Ovary (tissue), 3 donors: ENCODE results near the gene C10orf105.

Source experiments
- CTCF ChIP-seq, 3 donors: fragments of 450-650 bp in 2 of 3; fragments of 200-600 bp in 1 of 3; IDR thresholded peaks; one replicate each; pipeline versions ENCODE4 v1.5.1 to v1.8.0; 2016 to 2022; ENCODE audit warnings: antibody characterized with exemption in 3 of 3, mild to moderate bottlenecking in 1 of 3
- EP300 ChIP-seq: sonication (generic); formaldehyde crosslinking; IDR thresholded peaks from one replicate; pipeline ENCODE4 v1.6.1; 2017; ENCODE audit warnings: antibody characterized with exemption
- POLR2A ChIP-seq: fragments of 450-650 bp; IDR thresholded peaks from one replicate; pipeline ENCODE4 v1.6.1; 2017; ENCODE audit warnings: antibody characterized with exemption, mild to moderate bottlenecking, moderate library complexity
- donor health status: DM: no; HTN: no; CAD: no.

DNA sequence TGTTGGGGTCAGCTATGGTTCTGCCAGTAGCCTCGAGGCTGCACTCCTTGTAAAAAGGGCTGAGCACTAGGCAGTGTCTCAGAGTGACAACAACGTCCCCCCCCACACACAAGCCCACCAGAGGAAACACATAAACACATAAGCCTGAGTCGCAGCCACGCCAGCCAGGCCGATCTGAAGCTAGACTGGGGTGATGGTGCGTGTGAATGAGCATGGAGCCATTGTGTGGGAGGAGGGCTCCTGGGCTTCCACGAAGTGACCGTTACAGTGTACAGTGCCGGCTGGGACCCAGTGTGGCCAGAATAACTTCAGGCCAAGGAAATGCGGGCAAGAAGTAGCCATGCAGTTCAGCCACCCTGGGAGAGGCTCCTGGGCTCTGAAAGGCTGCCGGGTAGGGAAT, 3.7 kb upstream of the C10orf105 start:
- no peak for TF ChIP-seq CTCF (IDR thresholded peaks at IDR 0.05)
- TF ChIP-seq EP300: no peak
- no peak for TF ChIP-seq POLR2A
